SK-N-MC (cell line): ENCODE results near the gene ITIH3.

Experiments used
- EZH2 ChIP-seq: fragments of 200-600 bp; sonication (generic); IDR thresholded peaks from one replicate; pipeline ENCODE4 v1.6.1; 2017; ENCODE audit warnings: antibody characterized with exemption
- FOXP2 ChIP-seq: optimal IDR thresholded peaks from 2 replicates; pipeline ENCODE3; 2011; ENCODE audit warnings: mild to moderate bottlenecking, moderate library complexity; ENCODE audit not compliant: insufficient read depth; ENCODE audit errors: extremely low read length, control extremely low read depth
- POLR2AphosphoS5 ChIP-seq: IDR thresholded peaks from 2 replicates; pipeline ENCODE4 v1.6.1; 2012; ENCODE audit warnings: mild to moderate bottlenecking, low read depth, low read length, borderline replicate concordance

DNA sequence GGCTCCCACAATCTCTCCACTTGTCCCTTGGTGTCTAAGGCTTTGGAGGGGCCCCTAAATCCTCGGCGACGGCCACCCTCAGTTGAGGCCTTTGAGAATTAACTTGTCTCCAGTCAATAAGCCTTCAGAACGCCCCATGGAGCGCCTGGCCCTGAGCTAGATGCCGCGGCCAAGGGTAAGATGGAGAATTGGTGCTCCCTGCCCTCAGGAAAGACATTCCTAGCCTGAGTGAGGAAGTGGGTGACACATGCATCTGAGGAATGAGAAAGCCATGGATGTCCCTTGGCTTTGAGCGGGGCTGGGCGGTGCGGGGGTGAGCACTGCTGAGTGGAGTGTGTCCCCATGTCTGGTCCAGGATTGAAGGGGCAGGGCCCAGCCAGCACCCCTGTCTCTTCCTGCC is 22.6 kb downstream of the ITIH3 start:
- TF ChIP-seq EZH2 (no peak), POLR2AphosphoS5 (no peak), FOXP2 (no peak)
